GM21619 (cell line): ENCODE data around the gene MYL5.
"Not testable (repeated sequence)": the region's sequence is repeated elsewhere in the genome, so short reads cannot be mapped to it uniquely, and the experiment has no call there.

Experiments used
- ATAC-seq: cut with Tn5 transposase; IDR thresholded peaks from one replicate; pipeline ENCODE4 v1.9.1; 2021; ENCODE audit not compliant: unreplicated experiment

The MYL5 gene

GRCh38 chr4:723751-724530 lies 49.6 kb downstream of the MYL5 start:
- no peak for ATAC-seq

- no peak for ATAC-seq
These were observed 51.3 kb downstream of the MYL5 start for GRCh38 chr4:725391-726234.

- no peak for ATAC-seq
These were observed 52.0 kb downstream of the MYL5 start for GRCh38 chr4:726235-726787.

GRCh38 chr4:726838-727237 lies 52.5 kb downstream of the MYL5 start:
- ATAC-seq: no peak

GRCh38 chr4:727576-727975 lies 53.2 kb downstream of the MYL5 start:
- ATAC-seq: no peak

GRCh38 chr4:729336-730315 lies 55.3 kb downstream of the MYL5 start:
- ATAC-seq: no peak

GRCh38 chr4:730511-730910 lies 56.2 kb downstream of the MYL5 start:
- no peak for ATAC-seq

- ATAC-seq: not testable (repeated sequence)
These were observed 56.9 kb downstream of the MYL5 start for GRCh38 chr4:730946-731904.
